Parathyroid adenoma (tissue), 2 donors: ENCODE measurements around the gene KYAT1.

Experiments used
- H2AFZ ChIP-seq: fragments of 300-600 bp; sonication (generic); one replicate; pipeline ENCODE4 v1.7.0; 2017; ENCODE audit warnings: antibody characterized with exemption, mild to moderate bottlenecking
- H3K27ac ChIP-seq: fragments of 300-600 bp; sonication (generic); one replicate; pipeline ENCODE4 v1.7.0; 2017
- H3K27me3 ChIP-seq: fragments of 300-600 bp; sonication (generic); one replicate; pipeline ENCODE4 v1.7.0; 2017; ENCODE audit warnings: low read length; ENCODE audit not compliant: control insufficient read depth, insufficient read depth
- H3K36me3 ChIP-seq: fragments of 300-600 bp; sonication (generic); one replicate; pipeline ENCODE4 v1.7.0; 2017; ENCODE audit warnings: low read length; ENCODE audit not compliant: control insufficient read depth, insufficient read depth
- H3K4me1 ChIP-seq: fragments of 300-600 bp; sonication (generic); one replicate; pipeline ENCODE4 v1.7.0; 2017; ENCODE audit warnings: control low read depth
- H3K4me2 ChIP-seq: fragments of 300-600 bp; sonication (generic); one replicate; pipeline ENCODE4 v1.7.0; 2017; ENCODE audit warnings: low read length
- H3K4me3 ChIP-seq: fragments of 300-600 bp; sonication (generic); one replicate; pipeline ENCODE4 v1.7.0; 2017; ENCODE audit warnings: low read depth, low read length
- H3K79me2 ChIP-seq: fragments of 300-600 bp; sonication (generic); one replicate; pipeline ENCODE4 v1.7.0; 2017; ENCODE audit warnings: control low read depth
- H3K9ac ChIP-seq: fragments of 300-600 bp; sonication (generic); one replicate; pipeline ENCODE4 v1.7.0; 2017; ENCODE audit warnings: mild to moderate bottlenecking
- H3K9me3 ChIP-seq: fragments of 300-600 bp; sonication (generic); one replicate; pipeline ENCODE4 v1.7.0; 2017; ENCODE audit warnings: low read length; ENCODE audit not compliant: control insufficient read depth
- TF ChIP-seq, protein P1 (sequence below): fragments of 300-600 bp; sonication (generic); IDR thresholded peaks from one replicate; pipeline ENCODE4 v1.7.0; 2017; ENCODE audit warnings: antibody characterized with exemption, mild to moderate bottlenecking
- donor health status: primary hyperparathyroidism.

KYAT1 gene

DNA sequence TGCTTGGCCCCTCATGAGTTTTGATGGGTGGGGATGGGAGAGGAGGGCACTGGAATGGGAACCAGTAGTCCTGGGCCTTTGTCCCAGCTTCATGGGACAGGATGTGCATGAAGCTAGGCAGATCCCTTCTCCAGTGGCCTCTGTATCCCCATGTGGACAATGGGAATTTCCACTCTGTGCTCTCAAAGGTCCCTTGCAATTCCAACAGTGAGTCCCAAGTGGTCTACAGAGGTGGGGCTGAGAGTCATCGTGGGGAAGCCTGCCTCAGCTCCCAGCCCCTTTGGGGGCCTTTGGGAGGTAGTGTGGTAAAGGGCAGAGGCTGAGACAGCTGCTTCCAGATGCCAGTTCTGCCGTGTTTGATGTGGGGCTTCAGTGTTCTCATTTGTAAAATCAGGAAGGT is 37.2 kb upstream of the KYAT1 start:
- no peak overlapping the region for H3K27ac ChIP-seq
- no peaks in the 10 kb centered on the region for H3K79me2 ChIP-seq
- H3K4me1 ChIP-seq: no peaks in the 10 kb centered on the region
- no peaks in the 10 kb centered on the region for H3K9me3 ChIP-seq
- no peak overlapping the region for H3K9ac ChIP-seq
- H3K36me3 ChIP-seq: no peaks in the 10 kb centered on the region
- H2AFZ ChIP-seq: no peak overlapping the region
- no peak overlapping the region for H3K4me2 ChIP-seq
- H3K27me3 ChIP-seq: no peaks in the 10 kb centered on the region
- TF ChIP-seq, protein P1, sequence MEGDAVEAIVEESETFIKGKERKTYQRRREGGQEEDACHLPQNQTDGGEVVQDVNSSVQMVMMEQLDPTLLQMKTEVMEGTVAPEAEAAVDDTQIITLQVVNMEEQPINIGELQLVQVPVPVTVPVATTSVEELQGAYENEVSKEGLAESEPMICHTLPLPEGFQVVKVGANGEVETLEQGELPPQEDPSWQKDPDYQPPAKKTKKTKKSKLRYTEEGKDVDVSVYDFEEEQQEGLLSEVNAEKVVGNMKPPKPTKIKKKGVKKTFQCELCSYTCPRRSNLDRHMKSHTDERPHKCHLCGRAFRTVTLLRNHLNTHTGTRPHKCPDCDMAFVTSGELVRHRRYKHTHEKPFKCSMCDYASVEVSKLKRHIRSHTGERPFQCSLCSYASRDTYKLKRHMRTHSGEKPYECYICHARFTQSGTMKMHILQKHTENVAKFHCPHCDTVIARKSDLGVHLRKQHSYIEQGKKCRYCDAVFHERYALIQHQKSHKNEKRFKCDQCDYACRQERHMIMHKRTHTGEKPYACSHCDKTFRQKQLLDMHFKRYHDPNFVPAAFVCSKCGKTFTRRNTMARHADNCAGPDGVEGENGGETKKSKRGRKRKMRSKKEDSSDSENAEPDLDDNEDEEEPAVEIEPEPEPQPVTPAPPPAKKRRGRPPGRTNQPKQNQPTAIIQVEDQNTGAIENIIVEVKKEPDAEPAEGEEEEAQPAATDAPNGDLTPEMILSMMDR: no peak
- H3K4me3 ChIP-seq: no peak overlapping the region

- Histone ChIP-seq H3K4me3 (no peak overlapping the region), H3K4me1 (no peaks in the 10 kb centered on the region), H2AFZ (no peak overlapping the region), H3K4me2 (no peak overlapping the region), H3K9me3 (no peaks in the 10 kb centered on the region), H3K27me3 (no peaks in the 10 kb centered on the region), H3K36me3 (no peaks in the 10 kb centered on the region), H3K27ac (no peak overlapping the region), H3K9ac (no peak overlapping the region), H3K79me2 (no peaks in the 10 kb centered on the region)
- TF ChIP-seq, protein P1: no peak
Measured at GRCh38 chr9:128917151-128917849, 35.5 kb upstream of the KYAT1 start.

DNA sequence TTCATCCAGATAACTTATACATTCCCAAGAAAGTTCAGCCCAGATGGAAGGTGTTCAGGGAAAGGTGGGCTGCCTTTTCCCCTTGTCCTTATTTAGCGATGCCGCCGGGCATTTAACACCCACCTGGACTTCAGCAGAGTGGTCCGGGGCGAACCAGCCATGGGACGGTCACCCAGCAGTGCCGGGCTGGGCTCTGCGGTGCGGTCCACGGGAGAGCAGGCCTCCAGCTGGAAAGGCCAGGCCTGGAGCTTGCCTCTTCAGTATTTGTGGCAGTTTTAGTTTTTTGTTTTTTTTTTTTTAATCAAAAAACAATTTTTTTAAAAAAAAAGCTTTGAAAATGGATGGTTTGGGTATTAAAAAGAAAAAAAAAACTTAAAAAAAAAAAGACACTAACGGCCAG is 35.0 kb upstream of the KYAT1 start:
- Histone ChIP-seq H3K27ac (peak overlapping the region; percentile 53), H3K4me2 (no peak overlapping the region), H3K4me1 (no peaks in the 10 kb centered on the region), H2AFZ (no peak overlapping the region), H3K79me2 (no peaks in the 10 kb centered on the region), H3K4me3 (no peak overlapping the region), H3K36me3 (no peaks in the 10 kb centered on the region), H3K27me3 (no peaks in the 10 kb centered on the region), H3K9me3 (no peaks in the 10 kb centered on the region), H3K9ac (no peak overlapping the region)
- TF ChIP-seq, protein P1: no peak

- Histone ChIP-seq H3K79me2 (no peaks in the 10 kb centered on the region), H3K4me1 (no peaks in the 10 kb centered on the region), H3K27me3 (no peaks in the 10 kb centered on the region), H3K36me3 (no peaks in the 10 kb centered on the region), H3K9me3 (no peaks in the 10 kb centered on the region), H3K4me3 (no peak overlapping the region), H2AFZ (no peak overlapping the region), H3K27ac (peak overlapping the region; percentile 53), H3K4me2 (no peak overlapping the region), H3K9ac (no peak overlapping the region)
- TF ChIP-seq, protein P1: no peak
Measured at GRCh38 chr9:128916204-128916603, 34.5 kb upstream of the KYAT1 start.
